Fibroblast of lung (primary cell): ENCODE results near the gene PALMD.

Experiments
- CTCF ChIP-seq, 2 donors: IDR thresholded peaks in 1 of 2; conservative IDR thresholded peaks in 1 of 2; 1 replicate in 1 of 2; 2 replicates in 1 of 2; pipeline ENCODE4 v1.5.1; 2011 to 2012; ENCODE audit warnings: low read length in 2 of 2, control low read depth in 1 of 2, inconsistent platforms in 1 of 2, low read depth in 1 of 2, mild to moderate bottlenecking in 1 of 2
- EZH2 ChIP-seq: IDR thresholded peaks from 2 replicates; pipeline ENCODE4 v1.5.1; 2012; ENCODE audit warnings: low read length, control low read depth, mild to moderate bottlenecking; ENCODE audit errors: missing control alignments

DNA sequence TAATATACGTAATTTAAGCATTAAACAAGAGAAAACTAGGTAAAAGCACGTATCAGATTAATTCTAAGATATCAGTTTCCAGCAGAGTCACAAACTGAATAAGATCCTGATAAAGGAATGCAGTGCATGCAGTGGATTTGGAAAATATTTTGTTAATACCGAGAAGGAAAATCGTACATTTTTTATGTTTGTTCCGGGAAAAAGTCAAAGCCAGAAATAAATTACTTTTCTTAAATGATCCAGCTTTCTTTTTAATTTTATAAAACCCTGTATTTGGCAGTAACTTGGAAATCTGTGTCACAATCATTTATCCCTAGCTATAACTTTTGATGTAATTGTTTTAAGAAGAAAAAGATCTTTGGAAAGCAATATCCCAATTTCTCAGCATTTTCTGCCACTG is 955 bp downstream of the PALMD start:
- no peak for TF ChIP-seq CTCF (conservative IDR thresholded peaks at IDR 0.05 in 1 of 2, IDR thresholded peaks at IDR 0.05 in 1 of 2; ENCODE audit: low read depth in 1 of 2, low read length in 2 of 2)
- TF ChIP-seq EZH2, result no peak
